SKM-1 (cell line): Measurements from ENCODE around the gene SACS.
"Not testable (repeated sequence)": the region's sequence is repeated elsewhere in the genome, so short reads cannot be mapped to it uniquely, and the experiment has no call there.

ENCODE experiments used
- DNase-seq: peaks from one replicate; lab custom pipeline; 2025; ENCODE audit not compliant: unreplicated experiment; lab: John Stamatoyannopoulos, UW

The SACS gene

DNA sequence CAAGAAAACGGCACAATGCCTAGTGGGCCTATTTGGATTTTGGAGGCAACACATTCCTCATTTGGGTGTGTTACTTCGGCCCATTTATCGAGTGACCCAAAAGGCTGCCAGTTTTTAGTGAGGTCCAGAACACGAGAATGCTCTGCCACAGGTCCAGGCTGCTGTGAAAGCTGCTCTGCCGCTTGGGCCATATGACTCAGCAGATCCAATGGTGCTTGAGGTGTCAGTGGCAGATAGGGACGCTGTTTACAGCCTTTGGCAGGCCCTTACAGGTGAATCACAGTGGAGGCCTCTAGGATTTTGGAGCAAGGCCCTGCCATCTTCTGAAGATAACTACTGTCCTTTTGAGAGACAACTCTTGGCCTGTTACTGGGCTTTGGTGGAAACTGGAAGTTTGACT, 118.7 kb downstream of the SACS start:
- DNase-seq: not testable (repeated sequence)

DNA sequence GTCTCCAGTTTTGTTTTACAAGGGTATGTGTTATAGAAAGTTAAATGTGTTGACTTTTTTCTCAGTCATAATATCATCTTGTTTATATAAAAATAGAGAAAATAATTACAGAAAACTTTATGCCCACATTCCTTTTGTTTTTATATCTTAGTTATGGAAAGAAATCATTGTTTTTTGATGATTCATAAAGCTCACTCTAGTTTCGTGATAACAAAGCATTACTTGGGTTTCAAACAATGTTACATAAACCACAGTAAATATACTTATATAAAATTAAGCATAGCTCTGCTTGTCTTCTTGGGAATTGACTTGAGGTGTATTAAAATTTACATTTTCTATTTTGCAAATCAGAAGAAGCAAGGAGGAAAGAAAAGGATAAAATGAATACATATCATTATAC, 140.9 kb downstream of the SACS start:
- DNase-seq: no peak

DNA sequence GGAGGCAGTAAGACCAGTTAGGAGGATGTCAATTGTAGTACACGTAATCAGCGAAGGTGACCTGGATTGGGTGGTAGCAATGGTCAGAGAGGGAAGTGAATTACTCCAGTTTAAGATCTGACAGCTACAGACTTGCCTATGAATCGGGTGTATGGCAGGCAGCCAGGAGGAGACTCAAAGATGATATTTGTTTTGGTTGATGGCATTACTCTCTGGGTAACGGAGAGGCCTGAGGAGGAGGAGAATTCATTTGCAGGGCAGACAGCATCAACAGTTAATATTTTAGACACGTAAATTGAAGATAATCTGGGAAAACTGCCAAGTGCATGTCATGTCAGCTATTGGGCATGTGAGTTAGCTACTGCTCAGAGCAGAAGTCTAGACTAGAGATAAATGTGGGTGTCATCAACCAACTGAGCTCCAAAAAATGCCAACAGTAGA, 143.6 kb downstream of the SACS start:
- DNase-seq: no peak

DNA sequence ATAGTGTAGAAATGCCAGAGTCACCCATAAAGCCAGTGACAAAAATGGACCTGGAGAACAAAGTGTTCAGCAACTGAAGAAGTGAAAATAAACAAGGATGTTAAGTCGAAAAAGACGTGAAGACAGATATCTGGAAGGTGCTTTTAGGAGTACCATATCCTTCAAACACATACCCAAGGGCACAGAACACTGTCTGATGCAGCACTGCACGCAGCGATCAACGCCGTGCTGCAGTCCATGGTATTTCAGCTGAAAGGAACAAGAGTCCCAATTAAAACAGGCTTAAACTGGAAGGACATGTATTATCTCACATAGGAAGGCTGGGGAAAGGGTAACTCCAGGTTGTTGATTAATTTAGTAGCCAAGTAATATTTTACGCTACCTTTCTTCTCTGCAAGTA, 144.5 kb downstream of the SACS start:
- no peak for DNase-seq

DNA sequence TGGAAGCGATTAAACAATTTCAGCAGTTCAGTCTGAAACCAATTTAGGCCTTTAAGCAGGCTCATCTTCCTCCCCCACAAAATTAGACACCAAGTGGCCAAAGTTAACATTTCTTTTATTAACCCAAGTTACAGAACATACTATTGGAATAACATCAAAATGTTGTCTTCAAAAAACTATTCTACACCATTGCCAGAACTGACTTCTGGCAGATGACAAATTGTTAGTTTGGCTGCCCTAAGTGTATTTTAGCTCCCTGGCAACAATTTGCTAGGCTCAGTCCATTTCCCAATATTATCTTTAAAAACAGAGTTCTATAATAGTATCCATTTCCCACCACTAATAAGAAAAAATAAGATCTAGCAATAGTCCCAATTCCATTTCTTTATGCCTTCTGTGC, 144.9 kb downstream of the SACS start:
- DNase-seq: no peak

DNA sequence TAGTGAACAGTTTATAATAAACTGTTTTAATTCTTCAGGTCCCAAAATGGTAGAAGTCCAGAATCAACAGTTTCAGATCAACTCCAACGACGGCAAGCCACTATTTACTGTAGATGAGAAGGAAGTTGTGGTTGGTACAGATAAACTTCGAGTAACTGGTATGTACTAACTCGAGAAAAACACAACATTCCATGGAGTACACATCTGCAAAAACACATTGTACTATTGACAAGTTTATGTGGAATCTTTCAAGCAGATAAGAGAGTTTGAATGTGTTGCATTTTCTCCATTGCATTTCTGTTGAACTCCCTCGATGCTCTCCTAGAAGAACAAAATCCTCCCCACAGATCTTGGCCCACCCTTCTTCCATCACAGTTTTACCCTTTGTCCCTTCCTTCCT, 154.2 kb downstream of the SACS start:
- no peak for DNase-seq
